Jurkat, Clone E6-1 (cell line): ENCODE results near the gene TRPC4AP.

Experiments used
- DNase-seq: peaks from one replicate; pipeline ENCODE4 v3.0.0-alpha.2; 2011; ENCODE audit warnings: low read depth, low spot score
- H3K4me3 ChIP-seq: 2 replicates; pipeline ENCODE4 v1.5.1; 2011; ENCODE audit warnings: mild to moderate bottlenecking, low read length, control low read depth, moderate library complexity

TRPC4AP gene

DNA sequence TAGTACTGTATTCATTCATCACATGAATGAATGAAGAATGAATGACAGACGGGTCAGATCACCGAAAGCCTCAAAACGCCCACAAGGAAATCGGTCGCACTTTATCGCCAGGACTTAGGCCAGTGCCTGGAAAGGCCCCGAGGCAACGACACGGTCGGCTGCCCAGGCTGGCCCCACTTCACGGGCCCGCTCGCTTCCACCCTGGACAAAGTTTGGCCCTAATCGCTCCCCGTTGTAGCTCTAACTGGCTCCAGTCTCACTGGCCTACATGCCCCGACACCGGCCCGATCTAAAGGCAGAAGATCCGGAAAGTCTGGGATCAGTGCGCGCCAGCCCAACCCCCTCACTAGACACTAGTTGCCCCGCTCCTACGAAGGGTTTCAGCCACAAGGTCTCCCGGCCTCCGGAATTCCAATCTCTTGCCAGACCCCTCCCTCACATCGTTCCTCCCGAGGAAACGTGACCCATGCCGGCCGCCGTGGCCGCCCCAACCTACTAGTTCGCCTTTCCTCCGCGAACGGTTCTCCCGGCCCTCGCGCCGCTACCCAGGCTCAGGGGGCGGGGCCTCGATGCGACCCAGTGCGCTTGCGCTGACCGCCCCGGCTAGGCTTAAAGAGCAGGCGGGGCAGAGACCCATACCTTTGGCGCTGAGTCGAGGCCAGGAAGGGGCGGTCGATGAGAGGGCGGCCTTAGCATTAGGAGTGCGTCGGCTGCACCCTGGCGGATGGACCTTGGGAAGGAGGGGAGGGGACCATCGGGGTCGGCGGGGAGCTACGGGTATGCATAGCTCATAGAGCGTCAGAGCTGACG lies 137.2 kb downstream of the TRPC4AP start, which contains the start of the genes GSS and MYH7B:
TSS of gene GSS (minus strand) at position 576 of the 810 bp plus-strand sequence. CDS start 3,954 bp downstream, outside the sequence.
TSS of gene MYH7B (plus strand) at position 638 of the 810 bp plus-strand sequence. CDS start 22,138 bp downstream, outside the sequence.
- DNase-seq = peak; percentile 90
- peak within 1 kb of the TSS; percentile 86 for H3K4me3 ChIP-seq

- no peak for DNase-seq
- H3K4me3 ChIP-seq = peak overlapping the region; percentile 86
These were observed 137.7 kb downstream of the TRPC4AP start for GRCh38 chr20:34954904-34955230.

- H3K4me3 ChIP-seq = no peak overlapping the region
- DNase-seq = no peak
These were observed 138.6 kb downstream of the TRPC4AP start for GRCh38 chr20:34953960-34954359.

DNA sequence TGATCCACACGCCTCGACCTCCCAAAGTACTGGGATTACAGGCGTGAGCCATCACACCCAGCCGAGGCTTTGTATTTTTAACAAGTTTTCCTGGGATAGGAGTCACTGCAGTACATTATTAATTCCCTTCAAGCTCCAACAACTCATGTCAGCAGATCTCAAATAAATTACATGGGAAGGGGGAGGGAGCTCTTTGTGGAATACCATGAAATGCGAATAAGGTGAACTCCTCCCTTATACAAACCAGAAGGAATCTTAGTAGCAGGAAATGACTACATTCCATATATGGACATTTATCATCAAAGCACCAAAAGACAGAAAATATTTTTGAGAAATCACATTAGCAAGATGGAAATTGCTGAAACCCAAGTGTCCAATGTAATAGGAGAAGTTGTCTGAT lies 139.9 kb downstream of the TRPC4AP start:
- DNase-seq = no peak
- H3K4me3 ChIP-seq = no peak overlapping the region
